COR-L47 (cell line): ENCODE measurements around the gene HPSE.
"Not testable (repeated sequence)": the region's sequence is repeated elsewhere in the genome, so short reads cannot be mapped to it uniquely, and the experiment has no call there.

Experiments
- DNase-seq: peaks from one replicate; lab custom pipeline; 2025; lab: John Stamatoyannopoulos, UW

HPSE gene

DNA sequence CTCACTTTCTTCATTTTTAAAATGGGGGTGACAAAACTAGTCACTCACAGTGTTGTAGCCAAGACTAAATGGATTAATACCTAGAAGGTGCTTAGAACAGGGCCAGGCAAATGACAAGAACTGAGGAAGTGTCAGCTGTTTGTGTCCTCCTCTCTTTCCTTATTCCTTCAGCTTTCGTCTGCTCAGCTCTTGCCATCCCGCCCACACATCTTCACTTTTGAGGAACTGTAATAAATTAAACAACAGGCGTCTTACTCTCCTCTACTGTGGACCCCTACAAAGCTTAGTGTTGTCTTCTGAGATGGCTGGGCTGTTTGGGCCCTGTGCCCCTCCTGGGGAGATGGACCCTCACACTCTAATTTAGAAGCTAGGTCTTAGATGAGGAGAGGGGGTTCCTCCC, 2.7 kb downstream of the HPSE start:
- DNase-seq = no peak

DNA sequence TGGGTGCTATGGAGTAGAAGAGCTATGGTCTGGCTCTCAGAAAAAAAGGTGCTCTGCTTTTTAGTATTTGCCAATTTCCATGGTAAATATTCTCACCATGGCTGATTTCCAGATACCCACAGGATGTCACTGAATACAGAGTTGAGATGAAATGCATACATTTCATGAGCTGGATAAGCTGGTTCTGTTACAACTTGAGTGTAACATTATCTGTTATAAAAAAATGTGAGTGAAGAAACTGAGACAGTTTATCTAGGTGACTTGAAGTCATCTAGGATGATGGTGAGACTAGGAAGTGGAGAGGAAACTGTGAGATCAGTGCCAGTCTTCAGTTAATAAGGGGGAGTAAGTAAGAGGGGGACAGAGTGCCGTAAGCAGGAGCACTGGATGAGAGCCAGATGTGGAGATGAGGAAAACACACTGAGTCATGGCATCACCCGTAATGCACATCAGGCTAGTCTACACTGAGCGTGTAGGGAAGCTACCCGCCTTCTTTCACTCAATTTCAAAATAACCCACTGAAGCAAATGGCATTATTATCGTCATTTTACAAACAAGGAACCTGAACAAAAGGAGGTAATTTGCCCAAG, 5.0 kb downstream of the HPSE start:
- no peak for DNase-seq

DNA sequence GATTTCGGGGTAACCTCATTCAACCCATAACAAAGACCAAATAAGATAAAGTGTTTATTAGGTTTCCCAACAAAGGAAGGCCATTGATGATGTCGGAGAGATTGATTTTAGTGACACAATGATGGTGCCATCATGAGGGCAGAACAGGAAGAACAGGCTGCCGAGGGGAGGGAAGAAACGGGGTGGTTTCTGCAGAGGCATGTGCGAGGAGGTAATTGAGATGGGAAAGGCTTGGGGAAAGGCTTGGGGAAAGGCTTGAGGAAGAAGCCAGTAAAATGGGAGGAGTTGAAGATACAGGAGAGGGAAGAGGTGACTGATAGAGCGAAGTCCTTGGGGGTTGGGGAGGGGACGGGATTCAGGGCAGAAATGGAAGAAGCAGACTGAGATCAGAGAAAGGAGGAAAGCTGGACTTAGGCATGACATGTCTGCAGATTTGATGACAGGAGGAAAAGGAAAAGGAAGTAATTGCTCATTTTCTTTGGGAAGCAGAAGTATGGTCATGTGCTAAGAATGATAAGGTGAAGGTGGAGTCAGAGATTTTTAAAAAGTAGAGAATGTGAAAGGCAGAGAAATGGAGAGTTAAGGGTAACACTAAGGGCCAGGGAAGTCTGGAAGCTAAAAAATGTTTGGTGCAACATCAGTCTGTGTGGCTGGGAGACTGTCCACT, 6.0 kb downstream of the HPSE start:
- no peak for DNase-seq

DNA sequence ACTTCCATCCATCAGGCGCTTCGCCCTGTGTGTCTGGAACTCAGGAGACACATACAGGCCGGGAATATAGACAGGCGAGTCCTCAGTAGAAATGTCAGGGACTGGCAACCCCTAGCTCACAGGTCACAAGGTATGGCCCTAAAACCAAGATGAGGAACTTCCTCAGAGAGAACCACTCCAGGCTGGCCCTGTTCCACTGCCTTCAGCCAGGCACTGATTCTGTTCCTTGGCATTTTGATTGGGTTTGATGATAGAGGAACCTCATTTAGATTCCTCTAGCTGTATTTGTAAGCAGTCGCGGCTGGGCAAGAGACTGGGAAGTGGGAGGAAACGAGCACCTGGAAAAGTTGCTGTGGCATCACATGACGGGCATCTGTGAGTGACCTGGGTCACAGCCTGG, 8.1 kb downstream of the HPSE start:
- DNase-seq = no peak

DNA sequence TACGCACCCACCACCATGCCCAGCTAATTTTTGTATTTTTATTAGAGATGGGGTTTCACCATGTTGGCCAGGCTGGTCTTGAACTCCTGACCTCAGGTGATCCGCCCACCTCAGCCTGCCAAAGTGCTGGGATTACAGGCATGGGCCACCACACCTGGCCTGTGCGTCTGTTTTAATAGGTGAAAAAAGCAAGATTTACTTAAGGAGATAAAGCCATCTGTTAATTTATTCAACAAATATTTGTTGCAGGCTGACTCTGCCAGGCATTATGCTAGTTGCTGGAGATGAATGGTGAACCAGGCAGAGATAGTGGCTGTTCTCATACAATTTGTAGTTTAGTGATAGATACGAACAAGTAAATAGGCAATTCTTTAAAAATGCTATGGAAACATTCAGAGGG, 9.3 kb downstream of the HPSE start:
- not testable (repeated sequence) for DNase-seq

DNA sequence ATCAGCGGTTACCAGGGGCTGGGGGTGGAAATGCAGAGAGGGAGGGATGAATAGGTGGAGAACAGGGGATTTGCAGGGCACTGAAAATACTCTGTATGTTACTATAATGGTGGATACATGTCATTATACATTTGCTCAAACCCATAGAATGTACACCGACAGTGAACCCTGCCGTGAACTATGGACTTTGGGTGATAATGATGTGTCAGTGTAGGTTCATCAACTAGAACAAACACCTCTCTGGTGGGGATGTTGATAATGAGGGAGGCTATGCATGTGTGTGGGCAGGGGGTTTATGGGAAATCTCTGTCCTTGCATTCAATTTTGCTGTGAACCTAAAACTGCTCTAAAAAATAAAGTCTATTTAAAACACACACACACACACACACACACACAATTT, 11.5 kb downstream of the HPSE start:
- no peak for DNase-seq

DNA sequence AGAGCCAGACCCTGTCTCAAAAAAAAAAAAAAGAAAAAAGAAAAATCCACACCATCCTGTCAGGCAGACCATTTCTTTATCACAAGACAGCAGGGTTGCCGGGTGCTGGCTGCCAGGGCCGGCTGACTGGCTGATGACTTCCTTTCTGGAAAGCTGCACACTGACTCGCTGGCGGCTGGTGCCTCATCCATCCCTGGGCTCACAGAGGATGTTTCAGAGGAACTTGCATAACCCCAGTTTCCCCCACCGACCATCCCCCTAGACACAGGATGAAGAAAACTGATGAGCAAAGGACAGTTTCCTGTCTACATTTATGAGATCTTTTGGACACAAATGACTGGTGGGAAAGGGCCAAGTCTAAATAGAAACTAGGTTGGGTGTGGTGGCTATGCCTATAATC, 14.1 kb downstream of the HPSE start:
- DNase-seq = no peak

DNA sequence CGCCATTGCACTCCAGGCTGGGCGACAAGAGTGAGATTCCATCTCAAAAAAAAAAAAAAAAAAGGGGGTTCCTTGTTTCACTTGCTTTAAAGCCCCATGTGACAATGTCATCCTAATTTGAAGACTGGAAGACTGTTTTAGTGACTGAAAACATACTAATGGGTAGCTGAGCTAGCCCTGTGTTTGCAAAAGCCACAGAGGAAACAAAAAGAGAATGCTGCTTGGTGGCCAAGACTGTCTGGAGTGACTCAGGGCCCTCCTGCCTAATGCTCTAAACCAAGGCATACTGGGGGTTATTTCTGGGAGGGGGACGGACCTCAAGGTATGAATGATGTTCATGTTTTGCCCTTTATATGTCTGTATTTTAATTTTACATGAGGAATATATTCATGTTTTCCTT, 16.0 kb downstream of the HPSE start:
- no peak for DNase-seq

DNA sequence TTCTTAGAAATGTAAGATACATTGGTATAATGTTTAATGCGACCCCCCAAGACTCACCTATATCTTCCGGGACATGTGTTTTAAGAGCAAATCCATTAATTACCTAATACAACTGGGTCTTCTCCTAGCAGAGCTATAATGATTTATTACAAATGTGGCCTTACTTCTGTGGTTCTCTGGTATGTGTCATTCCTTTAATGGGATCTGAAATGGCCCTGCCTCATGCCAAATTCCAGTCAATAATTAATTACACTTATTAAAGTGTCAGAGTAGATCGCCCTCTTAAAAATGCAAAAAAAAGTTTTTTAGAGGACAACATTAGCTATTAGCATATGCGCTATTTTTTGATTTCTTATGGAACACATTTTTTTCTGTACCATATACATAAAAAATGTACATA, 17.0 kb downstream of the HPSE start:
- DNase-seq = no peak

DNA sequence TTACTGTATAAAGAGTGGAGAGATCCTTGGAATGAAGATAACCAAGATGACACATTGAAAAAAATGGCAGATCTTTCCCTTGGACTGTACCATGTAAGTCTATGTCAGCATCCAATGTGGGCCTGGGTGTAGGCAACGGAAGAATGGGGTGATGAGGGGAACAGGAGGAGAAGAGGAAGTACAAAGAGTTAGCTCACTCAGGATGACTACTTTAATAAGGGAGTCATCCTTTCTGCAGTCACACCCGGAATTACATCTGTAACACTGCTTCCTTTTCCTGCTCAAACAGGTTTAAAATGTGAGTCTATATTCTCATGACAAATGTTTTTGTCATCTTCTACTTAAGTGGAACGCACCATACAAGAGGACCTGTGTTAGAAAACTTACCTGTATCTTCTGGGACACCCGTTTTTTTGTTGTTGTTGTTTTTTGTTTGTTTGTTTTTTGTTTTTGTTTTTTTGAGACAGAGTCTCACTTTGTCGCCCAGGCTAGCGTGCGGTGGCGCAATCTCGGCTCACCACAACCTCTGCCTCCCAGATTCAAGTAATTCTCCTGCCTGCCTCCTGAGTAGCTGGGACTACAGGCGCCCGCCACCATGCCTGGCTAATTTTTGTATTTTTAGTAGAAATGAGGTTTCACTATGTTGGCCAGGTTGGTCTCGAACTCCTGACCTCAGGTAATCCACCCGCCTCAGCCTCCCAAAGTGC, 18.0 kb downstream of the HPSE start:
- no peak for DNase-seq

DNA sequence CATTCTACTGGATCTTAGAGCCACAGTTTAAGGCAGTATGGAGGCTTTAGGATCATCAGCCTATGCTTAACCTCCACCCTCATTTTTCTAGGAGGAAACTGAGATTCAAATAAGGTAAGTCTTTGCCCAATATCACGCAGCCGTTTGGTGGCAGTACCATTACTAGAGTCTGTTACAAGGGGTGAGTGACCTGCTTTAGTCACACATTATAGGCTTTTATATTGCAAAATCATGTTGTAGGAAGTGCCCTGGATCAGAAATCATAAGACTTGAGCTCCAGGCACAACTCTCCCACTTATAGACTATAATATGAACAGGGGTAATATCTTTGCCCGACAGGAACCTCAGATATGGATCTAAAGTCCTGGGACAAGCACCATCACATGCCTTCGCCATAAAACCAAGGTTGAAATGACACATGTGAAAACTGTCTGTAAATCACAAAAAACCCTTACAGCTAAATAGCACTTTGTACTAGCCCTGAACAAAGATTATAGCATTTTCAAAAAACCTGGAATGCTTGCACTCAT, 19.2 kb downstream of the HPSE start:
- DNase-seq = no peak

DNA sequence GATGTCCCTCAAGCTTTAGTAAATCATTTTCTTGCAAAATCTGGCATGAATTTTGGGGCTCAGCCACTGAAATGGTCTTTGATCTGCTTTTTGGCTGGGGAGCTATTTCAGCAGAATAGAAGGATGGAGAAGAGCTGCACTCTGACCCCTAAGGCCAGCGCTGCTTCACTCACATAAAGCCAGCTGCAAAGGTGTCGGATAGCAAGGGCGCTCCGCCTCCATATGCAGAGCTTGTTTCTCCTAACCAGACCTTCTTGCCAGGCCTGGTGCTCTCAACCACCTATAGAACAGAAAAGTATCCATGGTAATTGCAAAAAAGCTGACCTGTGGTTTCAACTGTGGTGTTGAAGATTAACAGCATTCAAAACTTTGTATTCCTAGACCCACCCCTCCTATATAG, 26.0 kb downstream of the HPSE start:
- no peak for DNase-seq

DNA sequence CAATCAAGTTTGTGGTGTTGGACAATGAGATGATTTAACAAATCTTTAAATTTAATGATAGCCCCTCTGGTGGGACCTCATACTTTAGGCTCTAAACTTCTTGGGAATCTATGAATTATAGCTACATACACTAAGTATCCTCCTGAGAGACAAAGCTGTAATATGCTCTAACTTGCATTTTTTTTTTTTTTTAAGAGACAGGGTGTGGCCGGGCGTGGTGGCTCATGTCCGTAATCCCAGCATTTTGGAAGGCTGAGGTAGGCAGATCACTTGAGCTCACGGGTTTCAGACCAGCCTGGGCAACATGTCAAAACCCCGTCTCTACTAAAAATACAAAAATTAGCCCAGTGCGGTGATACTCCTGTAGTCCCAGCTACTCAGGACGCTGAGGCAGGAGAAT, 26.7 kb downstream of the HPSE start:
- DNase-seq = no peak

DNA sequence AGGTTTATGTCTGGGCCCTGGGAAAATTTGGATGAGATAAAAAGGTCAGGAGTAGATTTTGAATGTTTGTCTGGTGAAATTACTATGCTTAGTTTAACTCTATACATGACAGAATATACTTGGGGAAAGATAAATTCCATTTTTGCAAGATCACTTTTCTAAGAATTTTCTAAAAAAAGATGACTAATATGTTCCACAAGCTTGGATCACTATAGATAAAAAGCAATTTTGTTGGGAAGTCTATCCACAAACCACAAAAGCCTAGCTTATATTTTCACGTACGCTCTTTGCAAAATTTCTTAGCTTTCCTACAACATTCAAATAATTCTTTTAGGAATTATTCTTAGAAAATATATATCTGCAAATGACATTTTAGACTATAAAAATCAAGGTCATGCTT, 29.5 kb downstream of the HPSE start:
- no peak for DNase-seq

DNA sequence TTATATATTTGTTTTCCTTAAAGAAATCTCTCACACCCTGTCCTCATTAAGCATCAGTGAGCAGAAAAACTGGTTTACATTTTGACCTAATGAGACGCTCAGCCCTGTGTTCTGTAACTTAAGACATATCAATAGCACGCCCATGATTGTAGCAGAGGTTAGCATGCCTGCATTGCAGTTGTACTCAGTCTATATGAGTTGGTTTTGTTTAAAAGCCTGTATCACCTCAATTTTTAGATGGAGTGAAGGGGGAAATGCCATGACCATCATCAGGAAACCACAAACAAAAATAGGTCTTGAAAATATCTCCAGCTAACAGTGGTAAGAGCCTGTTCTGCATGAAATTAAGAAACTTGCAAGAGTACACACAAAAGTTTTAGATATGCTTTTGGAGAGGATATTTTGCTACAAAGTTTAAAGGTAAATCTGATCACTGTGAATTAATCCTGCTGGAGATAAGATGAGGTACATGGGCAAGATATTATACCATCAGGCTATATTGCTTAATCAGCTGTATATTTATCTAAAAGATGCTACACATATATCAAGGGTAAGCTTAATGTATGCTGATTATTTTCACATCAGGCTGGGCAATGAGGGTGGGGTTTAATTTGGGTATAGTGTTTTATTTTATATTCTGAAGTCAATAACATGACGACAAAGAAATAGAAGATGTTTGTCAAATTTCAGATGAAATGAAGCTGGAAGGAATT, 36.9 kb downstream of the HPSE start:
- DNase-seq = no peak

DNA sequence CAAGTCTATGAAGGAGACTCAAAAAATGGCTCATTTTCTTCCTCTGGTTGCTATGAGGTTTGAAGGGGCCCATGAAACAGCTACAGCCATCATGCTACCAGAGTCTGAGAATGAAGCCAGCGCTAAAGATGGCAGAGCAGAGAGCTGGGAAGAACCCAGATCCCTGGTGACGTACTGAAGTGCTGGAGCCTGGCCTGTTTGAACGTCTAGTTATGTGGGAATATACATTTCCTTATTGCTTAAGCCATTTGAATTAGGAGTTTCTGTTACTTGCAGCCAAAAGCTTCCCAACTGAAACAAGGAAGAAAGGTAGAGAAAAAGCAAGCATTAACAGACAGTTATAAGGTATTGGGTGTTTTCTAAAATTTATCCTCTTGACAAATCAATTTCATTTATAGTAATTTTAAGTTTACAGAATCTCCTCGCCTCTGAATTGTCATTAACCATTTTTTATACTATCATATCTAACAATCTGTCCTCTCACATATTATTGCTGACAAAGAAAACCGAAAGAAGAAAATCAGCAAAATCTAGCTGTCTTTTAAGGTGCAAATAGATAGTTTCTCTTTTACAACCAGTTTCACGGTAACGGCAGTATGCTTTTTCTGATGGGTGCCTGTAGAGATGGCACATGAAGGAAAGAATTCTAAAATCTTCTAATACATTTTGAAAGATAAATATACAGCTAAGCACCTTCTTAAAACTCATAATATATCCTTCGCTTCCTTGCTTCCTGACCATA, 41.2 kb downstream of the HPSE start:
- no peak for DNase-seq

DNA sequence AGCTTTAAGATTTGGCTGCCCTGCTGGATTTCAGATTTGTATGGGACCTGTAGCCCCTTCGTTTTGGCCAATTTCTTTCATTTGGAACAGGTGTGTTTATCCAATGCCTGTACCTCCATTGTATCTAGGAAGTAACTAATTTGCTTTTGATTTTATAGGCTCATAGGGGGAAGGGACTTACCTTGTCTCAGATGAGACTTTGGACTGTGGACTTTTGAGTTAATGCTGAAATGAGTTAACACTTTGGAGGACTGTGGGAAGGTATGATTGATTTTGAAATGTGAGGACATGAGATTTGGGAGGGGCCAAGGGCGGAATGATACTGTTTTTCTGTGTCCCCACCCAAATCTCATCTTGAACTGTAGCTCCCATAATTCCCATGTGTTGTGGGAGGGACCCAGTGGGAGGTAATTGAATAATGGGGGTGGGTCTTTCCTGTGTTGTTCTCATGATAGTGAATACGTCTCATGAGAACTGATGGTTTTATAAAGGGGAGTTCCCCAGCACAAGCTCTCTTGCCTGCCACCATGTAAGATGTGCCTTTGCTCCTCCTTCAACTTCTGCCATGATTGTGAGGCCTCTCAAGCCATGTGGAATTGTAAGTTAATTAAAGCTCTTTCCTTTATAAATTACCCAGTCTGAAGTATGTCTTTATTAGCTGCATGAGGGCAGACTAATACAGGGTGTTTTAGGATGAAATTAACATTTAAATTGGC, 44.4 kb downstream of the HPSE start:
- not testable (repeated sequence) for DNase-seq

DNA sequence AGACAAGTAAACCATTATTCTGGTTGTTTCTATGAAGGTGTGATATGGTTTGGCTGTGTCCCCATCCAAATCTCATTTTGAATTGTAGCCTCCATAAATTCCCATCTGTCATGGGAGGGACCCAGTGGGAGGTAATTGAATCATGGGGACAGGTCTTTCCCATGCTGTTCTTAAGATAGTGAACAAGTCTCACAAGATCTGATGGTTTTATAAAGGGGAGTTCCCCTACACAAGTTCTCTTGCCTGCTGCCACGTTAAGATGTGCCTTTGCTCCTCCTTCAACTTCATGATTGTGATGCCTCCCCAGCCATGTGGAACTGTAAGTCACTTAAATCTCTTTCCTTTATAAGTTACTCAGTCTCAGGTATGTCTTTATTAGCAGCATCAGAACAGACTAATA, 46.3 kb downstream of the HPSE start:
- DNase-seq = not testable (repeated sequence)

DNA sequence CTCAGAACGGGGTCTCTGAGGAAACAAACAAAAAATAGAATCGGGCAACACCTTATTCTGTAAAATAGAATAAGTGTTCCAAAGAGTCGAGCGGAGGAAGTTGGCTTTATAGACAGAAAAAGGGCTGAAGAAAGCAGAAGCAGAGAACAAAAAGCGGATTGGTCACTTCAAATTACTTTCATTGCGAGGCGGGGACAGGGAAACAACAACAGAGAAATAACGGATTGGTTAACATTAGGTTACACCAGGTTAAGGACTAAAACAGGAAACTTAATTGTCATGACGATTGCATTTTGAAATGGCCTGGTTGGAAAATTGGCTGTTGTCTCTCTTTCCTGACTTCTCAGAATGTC, 49.6 kb downstream of the HPSE start:
- no peak for DNase-seq

DNA sequence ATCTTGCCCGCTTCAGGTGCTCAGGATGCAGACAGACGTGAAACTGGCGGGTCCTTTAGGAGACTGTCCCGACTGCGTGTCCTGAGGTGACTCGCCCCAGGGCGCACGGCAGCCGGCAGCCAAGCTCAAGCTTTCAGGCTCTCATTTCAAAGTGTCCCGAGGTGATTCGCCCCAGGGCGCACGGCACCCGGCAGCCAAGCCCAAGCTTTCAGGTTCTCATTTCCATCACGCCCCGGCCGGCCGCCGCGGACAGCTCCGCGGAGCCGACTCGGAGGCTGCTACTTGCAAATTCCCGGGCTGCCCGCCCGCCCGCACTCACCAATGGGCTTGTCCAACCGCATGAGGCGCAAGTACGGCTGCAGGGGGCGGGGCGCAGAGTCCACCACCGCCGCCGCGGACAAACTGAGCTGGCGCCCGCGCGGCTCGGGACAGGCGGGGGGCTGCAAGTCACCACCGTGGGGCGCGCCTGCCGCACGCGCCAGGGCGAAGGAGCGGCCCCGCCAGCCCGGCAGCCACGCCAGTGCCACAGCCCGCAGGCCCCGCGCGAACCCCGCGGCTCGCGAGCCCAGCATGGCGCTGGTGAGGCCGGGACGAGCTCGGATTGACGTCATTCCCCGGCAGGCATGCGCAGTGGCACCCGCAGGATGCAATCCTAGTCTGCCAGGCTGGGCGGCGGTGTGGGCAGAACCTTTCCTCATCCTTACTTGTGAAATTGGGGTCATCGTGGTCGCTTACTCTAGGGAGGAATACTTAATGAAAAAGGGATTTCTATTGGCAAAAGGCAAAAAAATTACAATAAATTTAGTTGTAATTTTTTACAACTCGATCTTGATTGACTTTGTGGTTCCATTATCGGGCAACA, 50.2 kb downstream of the HPSE start, which contains the start of gene COQ2:
COQ2 (minus strand) TSS at position 606 of the 862 bp plus-strand sequence; CDS start at position 572, 34 bp downstream.
- peak; percentile 92 for DNase-seq
